HG03565 (cell line): ENCODE measurements around the gene TMEM119.
"Not testable (repeated sequence)": the region's sequence is repeated elsewhere in the genome, so short reads cannot be mapped to it uniquely, and the experiment has no call there.

Experiments used
- ATAC-seq: cut with Tn5 transposase; IDR thresholded peaks from one replicate; pipeline ENCODE4 v1.9.1; 2021; ENCODE audit warnings: mild to moderate bottlenecking, moderate library complexity; ENCODE audit not compliant: unreplicated experiment

The TMEM119 gene

GRCh38 chr12:108602976-108603704 is 5.3 kb upstream of the TMEM119 start:
- ATAC-seq: no peak

GRCh38 chr12:108602209-108602705 is 4.4 kb upstream of the TMEM119 start:
- no peak for ATAC-seq

- ATAC-seq: no peak
Measured at GRCh38 chr12:108600702-108601007, 2.8 kb upstream of the TMEM119 start.

- no peak for ATAC-seq
Measured at GRCh38 chr12:108599948-108600701, 2.2 kb upstream of the TMEM119 start.

- no peak for ATAC-seq
Measured at GRCh38 chr12:108599541-108599940, 1.7 kb upstream of the TMEM119 start.

- no peak for ATAC-seq
Measured at GRCh38 chr12:108598553-108599250, 818 bp upstream of the TMEM119 start.

GRCh38 chr12:108596854-108597558 is 878 bp downstream of the TMEM119 start:
- no peak for ATAC-seq

- no peak for ATAC-seq
Measured at GRCh38 chr12:108595711-108596647, 1.9 kb downstream of the TMEM119 start.

GRCh38 chr12:108594960-108595710 is 2.7 kb downstream of the TMEM119 start:
- no peak for ATAC-seq

GRCh38 chr12:108594323-108594903 is 3.5 kb downstream of the TMEM119 start:
- no peak for ATAC-seq

- ATAC-seq: no peak
Measured at GRCh38 chr12:108592033-108592909, 5.6 kb downstream of the TMEM119 start.

GRCh38 chr12:108591267-108591980 is 6.5 kb downstream of the TMEM119 start:
- no peak for ATAC-seq

- not testable (repeated sequence) for ATAC-seq
Measured at GRCh38 chr12:108590463-108590862, 7.4 kb downstream of the TMEM119 start.

- no peak for ATAC-seq
Measured at GRCh38 chr12:108589840-108590229, 8.0 kb downstream of the TMEM119 start.

- no peak for ATAC-seq
Measured at GRCh38 chr12:108589028-108589839, 8.7 kb downstream of the TMEM119 start.

- ATAC-seq: no peak
Measured at GRCh38 chr12:108587826-108588225, 10.1 kb downstream of the TMEM119 start.
